NCI-H526 (cell line): ENCODE results near the gene ASPG.

ENCODE experiments used
- DNase-seq, 2 experiments: peaks; one replicate each; lab custom pipeline; 2025; lab: John Stamatoyannopoulos, UW

Gene ASPG

GRCh38 chr14:104116288-104116755, 30.8 kb downstream of the ASPG start:
- no peak for DNase-seq

- peak in 1 of 2 experiments; percentile 71 for DNase-seq
Observed at GRCh38 chr14:104116756-104117340, 31.3 kb downstream of the ASPG start.

DNA sequence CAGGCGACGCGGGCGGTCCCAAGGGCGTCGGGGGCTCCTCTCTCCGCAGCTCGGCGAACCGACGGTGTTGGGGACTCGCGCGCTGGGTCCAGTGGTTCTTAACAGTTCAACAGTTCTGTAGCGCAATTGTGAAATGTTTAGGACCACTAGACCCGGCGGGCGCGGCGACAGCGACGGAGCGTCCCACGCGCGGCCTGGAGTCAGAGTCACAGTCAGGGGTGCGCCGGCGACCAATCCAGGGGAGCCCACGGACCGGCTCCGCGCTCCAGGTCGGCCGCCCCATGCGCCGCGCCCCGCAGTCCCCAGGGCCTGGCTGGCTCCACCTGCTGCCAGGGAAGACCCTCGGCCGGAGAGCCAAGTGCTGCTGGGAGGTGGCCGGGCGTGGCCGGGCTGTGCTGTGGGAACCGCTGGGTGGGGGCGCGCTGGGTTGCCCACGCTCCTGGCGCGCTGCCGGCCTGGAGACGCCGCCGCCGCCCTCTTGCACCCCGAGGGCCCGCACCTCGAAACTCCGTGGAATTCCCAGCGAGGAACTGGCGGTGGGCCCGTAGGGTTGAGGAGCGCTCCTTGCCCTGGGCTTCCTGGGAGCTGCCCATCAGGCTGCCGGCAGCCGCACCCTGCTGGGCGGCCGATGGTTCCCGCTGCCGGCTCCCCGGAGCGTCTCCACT, 32.0 kb downstream of the ASPG start:
- no peak for DNase-seq

GRCh38 chr14:104118006-104118844, 32.7 kb downstream of the ASPG start:
- peak in 1 of 2 experiments; percentile 44 for DNase-seq

GRCh38 chr14:104119119-104119487, 33.6 kb downstream of the ASPG start:
- no peak for DNase-seq

DNA sequence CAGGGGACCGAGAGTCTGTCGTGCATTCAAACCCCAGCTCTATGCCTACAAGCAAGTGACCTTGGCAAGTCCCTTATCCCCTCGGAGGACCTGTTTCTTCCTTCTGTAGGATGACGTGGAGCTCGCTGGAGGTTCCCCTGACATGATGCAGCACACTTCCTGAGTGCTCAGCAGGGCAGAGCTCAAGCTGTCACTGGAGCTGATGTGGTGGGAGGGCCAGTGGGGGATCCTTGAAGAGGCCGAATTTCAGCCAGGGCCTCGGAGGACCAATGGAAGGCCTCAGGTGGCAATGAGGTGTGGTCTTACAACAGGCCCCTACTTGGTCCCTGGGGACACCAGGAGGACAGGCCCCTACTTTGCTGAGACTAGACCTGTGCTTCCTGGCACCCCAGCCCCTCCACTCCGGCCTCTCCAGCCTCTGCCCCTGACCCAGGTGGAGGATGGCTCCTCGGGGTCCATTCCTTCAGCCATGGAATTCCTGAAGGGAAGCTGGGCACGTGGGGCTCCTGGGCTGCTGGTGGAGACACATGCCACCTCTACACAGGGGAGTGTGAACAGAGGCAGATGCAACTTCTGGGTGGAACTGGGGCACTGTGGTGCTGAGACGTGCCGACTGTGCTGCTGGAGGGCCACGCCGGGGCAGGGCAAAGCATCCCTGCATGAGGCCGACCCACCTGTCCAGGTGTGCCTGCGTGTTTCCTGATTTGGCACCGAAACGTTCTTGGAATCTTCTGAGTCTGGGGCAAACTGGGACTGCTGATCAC, 34.2 kb downstream of the ASPG start:
- DNase-seq: no peak

DNA sequence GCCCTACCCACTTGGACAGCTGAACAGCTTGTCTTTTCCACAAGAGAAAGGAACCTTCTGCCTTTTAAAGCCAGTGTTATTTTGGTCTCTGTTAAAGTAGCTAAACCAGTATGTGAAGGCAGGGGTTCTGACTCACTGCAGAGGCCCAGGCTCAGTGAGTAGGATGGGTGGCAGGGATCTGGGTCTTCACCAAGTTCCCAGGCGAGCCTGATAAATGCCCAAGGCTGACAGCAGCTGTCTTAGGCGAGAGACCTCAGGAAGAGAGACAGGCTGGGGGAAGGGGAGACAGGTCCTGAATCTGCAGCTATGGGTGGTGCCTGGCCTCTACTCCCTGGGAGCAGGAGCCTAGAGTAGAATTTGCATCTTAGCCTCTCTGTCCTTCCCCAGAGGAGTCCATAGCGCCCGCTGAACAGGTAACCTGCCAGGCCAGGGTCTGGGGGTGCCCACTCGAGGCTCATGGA, 34.8 kb downstream of the ASPG start:
- DNase-seq: no peak

GRCh38 chr14:104121142-104121541, 35.6 kb downstream of the ASPG start:
- no peak for DNase-seq

GRCh38 chr14:104123879-104124278, 38.4 kb downstream of the ASPG start:
- no peak for DNase-seq

DNA sequence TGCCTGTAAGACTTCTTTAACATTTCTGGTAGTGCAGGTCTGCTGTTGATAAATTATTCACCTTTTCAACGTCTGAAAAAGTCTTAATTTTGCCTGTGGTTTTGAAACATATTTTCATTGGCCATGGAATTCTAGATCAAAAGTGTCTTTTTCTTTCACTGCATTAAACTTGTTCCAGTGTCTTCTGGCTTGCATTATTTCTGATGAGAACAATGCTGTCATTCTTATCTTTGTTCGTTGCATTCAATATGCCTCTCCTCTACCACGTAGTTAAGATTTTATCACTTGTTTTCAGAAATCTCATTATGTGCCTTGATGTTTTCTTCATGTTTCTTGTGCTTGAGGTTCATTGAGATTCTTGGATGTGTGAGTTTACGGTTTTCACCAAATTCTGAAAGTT, 39.5 kb downstream of the ASPG start:
- DNase-seq: no peak

DNA sequence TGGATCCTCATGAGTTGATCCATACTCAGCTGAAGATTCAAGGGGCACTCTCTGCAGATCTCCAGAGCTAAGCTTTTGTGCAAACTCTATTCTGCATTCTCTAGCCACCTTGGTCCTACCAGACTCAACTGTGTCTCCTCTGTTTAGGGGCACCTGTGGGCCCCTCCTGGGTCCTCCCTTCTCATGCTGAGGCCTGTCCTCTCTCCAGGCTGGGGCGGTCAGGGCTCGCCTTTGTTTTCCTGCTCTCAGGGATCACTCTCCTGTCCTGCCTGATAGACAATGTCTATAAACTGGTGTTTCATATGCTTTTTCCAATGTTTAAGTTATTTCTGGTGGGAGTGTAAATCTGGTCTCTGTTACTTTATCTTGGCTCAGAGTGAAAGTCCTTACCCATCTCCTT, 41.3 kb downstream of the ASPG start:
- DNase-seq: no peak

DNA sequence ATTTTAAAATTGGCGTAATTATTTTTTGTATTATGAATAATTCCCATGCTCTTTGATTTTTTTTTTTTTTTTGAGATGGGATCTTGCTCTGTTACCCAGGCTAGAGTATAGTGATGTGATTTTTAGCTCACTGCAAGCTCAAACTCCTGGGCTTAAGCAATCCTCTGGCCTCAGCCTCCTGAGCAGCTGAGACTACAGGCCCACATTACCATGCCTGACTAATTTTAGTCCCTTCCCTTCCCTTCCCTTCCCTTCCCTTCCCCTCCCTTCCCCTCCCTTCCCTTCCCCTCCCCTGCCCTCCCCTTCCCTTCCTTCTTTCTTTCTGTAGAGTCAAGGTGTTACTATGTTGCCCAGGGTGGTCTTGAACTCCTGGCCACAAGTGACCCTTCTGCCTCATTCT, 43.5 kb downstream of the ASPG start:
- DNase-seq: no peak

DNA sequence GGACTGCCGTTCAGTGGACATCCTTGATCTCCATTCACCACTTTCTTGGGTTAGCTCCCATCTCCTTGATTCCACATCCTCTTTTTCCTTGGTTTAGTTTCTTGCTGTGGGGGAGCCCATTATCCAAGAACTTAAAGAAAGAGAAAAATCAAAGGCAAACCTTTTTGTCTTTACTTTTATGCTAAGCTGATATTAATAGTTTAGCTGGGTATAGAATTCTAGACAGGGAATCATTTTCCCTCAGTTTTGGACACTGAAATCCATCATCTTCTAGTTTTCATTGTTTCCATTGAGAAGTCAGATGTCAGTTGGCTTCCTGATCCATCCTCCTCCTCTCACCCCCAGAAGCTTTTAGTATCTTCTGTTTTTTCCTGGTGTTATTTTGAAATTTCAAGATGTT, 44.1 kb downstream of the ASPG start:
- no peak for DNase-seq

GRCh38 chr14:104130974-104131651, 45.6 kb downstream of the ASPG start:
- DNase-seq: peak; percentile 47 to 75

DNA sequence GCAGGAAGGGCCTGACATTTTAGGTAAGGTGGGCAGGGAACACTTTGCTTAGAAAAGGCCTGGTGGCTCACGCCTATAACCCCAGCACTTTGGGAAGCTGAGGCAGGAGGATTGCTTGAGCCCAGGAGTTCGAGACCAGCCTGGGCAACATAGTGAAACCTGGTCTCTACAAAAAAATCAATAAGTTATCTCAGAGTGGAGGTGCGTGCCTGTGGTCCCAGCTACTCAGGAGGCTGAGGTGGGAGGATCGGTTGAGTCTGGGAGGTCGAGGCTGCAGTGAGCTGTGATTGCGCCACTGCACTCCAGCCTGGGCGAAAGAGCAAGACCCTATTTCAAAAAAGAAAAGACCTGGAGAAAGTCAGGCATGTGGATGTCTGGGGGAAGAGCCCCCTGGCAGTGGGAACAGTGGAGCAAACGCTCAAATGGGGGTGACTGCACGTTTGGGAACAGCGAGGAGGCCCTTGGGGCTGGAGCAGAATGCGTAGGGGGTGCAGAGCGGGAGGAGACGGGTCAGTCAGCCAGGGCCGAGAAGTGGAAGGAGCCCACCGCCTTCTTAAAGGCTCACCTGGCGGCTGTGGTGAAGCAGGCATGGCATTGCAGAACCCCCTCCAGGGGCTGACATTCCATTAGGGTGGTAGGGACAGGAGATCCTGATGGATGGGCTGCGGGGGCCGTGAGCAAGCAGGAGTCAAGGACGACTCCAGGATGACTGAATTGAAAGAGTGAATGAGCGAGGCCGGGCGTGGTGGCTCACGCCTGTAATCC, 46.6 kb downstream of the ASPG start:
- no peak for DNase-seq

DNA sequence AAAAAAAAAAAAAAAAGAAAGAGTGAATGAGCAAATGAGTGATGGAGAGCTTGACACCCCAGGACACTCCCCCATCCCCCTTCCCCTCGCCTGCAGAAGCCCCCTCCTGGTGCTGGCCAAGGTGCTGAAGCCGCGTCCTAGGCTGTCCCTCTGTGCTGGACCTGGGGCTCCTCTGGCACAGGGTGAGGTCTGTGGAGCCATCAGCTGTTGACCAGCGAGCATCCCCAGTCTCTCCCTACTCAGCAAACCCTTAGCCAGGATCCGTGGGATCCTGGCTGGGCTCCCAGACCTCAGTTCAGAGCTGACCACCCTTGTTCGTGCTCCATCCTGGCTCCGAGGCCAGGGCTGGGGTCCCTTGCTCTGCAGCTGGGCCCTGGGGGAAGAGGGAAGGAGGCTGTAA, 47.5 kb downstream of the ASPG start:
- DNase-seq: no peak

- no peak for DNase-seq
Observed at GRCh38 chr14:104133496-104133895, 48.0 kb downstream of the ASPG start.

DNA sequence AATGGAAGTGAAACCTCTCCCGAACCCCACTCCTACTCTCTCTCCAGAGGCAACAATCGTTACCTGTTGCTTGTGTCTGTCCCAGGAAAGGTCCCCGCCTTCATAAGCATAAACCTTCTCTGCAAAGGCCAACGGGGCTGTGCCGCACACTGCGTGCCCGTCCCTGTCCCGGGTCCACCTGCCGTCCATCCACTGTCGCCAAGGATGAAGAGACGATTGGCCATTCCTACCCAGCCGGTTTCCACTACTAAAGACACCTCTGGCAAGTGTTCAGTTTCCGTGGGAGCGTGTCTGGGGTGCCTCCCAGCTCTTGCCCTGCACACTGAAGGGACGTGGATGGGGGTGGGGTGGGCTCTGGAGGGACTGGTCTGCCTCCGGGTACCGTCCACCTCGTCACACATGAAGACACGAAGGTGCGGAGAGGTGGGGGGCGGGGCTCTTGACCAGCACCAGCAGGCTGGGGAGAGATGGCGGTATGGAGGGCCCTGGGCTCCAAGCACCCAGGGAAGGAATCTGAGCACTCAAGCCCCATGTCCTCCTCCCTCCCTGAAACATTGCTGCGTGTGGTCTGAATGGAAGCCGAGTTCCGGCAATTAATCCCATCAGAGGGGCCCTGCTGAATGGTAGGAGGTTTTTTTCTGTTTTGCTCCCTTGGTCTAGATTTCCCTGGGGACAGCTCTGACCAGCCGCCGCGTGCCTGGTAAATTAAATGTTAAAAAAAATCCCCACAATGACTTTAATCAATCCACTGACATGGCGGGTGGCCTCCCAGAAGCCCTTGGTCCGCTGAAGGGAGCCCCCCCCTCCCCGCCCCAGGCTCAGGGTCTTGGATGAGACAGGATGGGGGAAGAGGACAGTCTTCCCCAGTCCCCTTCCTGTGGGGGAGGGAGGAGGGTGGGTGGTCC, 48.8 kb downstream of the ASPG start:
- DNase-seq: no peak

GRCh38 chr14:104135121-104135903, 49.8 kb downstream of the ASPG start:
- DNase-seq: peak; percentile 47 to 89
